ENCODE measurements around the gene NR3C1.

Gene NR3C1

GRCh38 chr5:143384865-143385657, 18.4 kb downstream of the NR3C1 start:
- DNase-seq (ENCODE audit: low spot score): no peak
- TF ChIP-seq CTCF (IDR thresholded peaks at IDR 0.05; ENCODE audit: borderline replicate concordance, control extremely low read depth, extremely low read depth, insufficient read depth, missing control alignments): no peak
- in situ Hi-C loops (cut with MboI; ENCODE audit: low sequenced_read_pairs, unreplicated experiment): no loop called here

- no peak for TF ChIP-seq CTCF (IDR thresholded peaks at IDR 0.05; ENCODE audit: borderline replicate concordance, control extremely low read depth, extremely low read depth, insufficient read depth, missing control alignments)
- DNase-seq (ENCODE audit: low spot score): no peak
- in situ Hi-C loops (cut with MboI; ENCODE audit: low sequenced_read_pairs, unreplicated experiment): no loop called here
Observed at GRCh38 chr5:143383988-143384387, 19.5 kb downstream of the NR3C1 start.

GRCh38 chr5:143379606-143380005, 23.9 kb downstream of the NR3C1 start:
- in situ Hi-C loops (cut with MboI; ENCODE audit: low sequenced_read_pairs, unreplicated experiment): no loop called here
- DNase-seq (ENCODE audit: low spot score): no peak
- no peak for TF ChIP-seq CTCF (IDR thresholded peaks at IDR 0.05; ENCODE audit: borderline replicate concordance, control extremely low read depth, extremely low read depth, insufficient read depth, missing control alignments)

GRCh38 chr5:143376911-143377813, 26.3 kb downstream of the NR3C1 start:
- no peak for TF ChIP-seq CTCF (IDR thresholded peaks at IDR 0.05; ENCODE audit: borderline replicate concordance, control extremely low read depth, extremely low read depth, insufficient read depth, missing control alignments)
- DNase-seq (ENCODE audit: low spot score): no peak
- in situ Hi-C loops (cut with MboI; ENCODE audit: low sequenced_read_pairs, unreplicated experiment): no loop called here

- no peak for DNase-seq (ENCODE audit: low spot score)
- TF ChIP-seq CTCF (IDR thresholded peaks at IDR 0.05; ENCODE audit: borderline replicate concordance, control extremely low read depth, extremely low read depth, insufficient read depth, missing control alignments): no peak
- in situ Hi-C loops (cut with MboI; ENCODE audit: low sequenced_read_pairs, unreplicated experiment): no loop called here
Observed at GRCh38 chr5:143376195-143376779, 27.2 kb downstream of the NR3C1 start.

GRCh38 chr5:143374496-143375217, 28.8 kb downstream of the NR3C1 start:
- in situ Hi-C loops (cut with MboI; ENCODE audit: low sequenced_read_pairs, unreplicated experiment): no loop called here
- DNase-seq (ENCODE audit: low spot score): no peak
- TF ChIP-seq CTCF (IDR thresholded peaks at IDR 0.05; ENCODE audit: borderline replicate concordance, control extremely low read depth, extremely low read depth, insufficient read depth, missing control alignments): no peak
